PFSK-1 (cell line): ENCODE results near the gene PLEKHA6.

Experiments
- FOXP2 ChIP-seq: optimal IDR thresholded peaks from 2 replicates; pipeline ENCODE3; 2011; ENCODE audit warnings: borderline replicate concordance, control low read depth, inconsistent platforms; ENCODE audit not compliant: insufficient read depth; ENCODE audit errors: extremely low read length, extremely low read depth
- POLR2AphosphoS5 ChIP-seq: IDR thresholded peaks from 2 replicates; pipeline ENCODE4 v1.6.1; 2012; ENCODE audit warnings: low read depth, mild to moderate bottlenecking, control low read depth, low read length, moderate library complexity
- REST ChIP-seq, 2 experiments: IDR thresholded peaks; 2 replicates each; pipeline versions ENCODE4 v1.6.1 to v1.8.0; 2011 to 2012; ENCODE audit warnings: low read depth in 2 of 2, low read length in 2 of 2, control low read depth in 1 of 2, inconsistent platforms in 1 of 2, mild to moderate bottlenecking in 1 of 2, moderate library complexity in 1 of 2; ENCODE audit not compliant: insufficient read depth in 1 of 2
- SIN3A ChIP-seq: IDR thresholded peaks from 2 replicates; pipeline ENCODE4 v1.6.1; 2012; ENCODE audit warnings: mild to moderate bottlenecking, low read length, moderate library complexity, borderline replicate concordance; ENCODE audit not compliant: insufficient read depth
- TAF1 ChIP-seq: IDR thresholded peaks from 2 replicates; pipeline ENCODE4 v1.6.1; 2012; ENCODE audit warnings: low read length, control low read depth, borderline replicate concordance; ENCODE audit not compliant: insufficient read depth

The PLEKHA6 gene

GRCh38 chr1:204319027-204319426 is 40.7 kb downstream of the PLEKHA6 start:
- TF ChIP-seq REST (IDR thresholded peaks at IDR 0.05; ENCODE audit: insufficient read depth in 1 of 2, low read depth in 2 of 2, low read length in 2 of 2) = no peak
- no peak for TF ChIP-seq SIN3A
- TF ChIP-seq TAF1 = no peak
- TF ChIP-seq POLR2AphosphoS5 = no peak
- no peak for TF ChIP-seq FOXP2

GRCh38 chr1:204318324-204318723 is 41.4 kb downstream of the PLEKHA6 start:
- TF ChIP-seq REST (IDR thresholded peaks at IDR 0.05; ENCODE audit: insufficient read depth in 1 of 2, low read depth in 2 of 2, low read length in 2 of 2) (no peak), TAF1 (no peak), SIN3A (no peak), POLR2AphosphoS5 (no peak), FOXP2 (no peak)

GRCh38 chr1:204317170-204317569 is 42.6 kb downstream of the PLEKHA6 start:
- TF ChIP-seq SIN3A (no peak), POLR2AphosphoS5 (no peak), TAF1 (no peak), REST (IDR thresholded peaks at IDR 0.05; ENCODE audit: insufficient read depth in 1 of 2, low read depth in 2 of 2, low read length in 2 of 2) (no peak), FOXP2 (no peak)

GRCh38 chr1:204316164-204316563 is 43.6 kb downstream of the PLEKHA6 start:
- no peak for TF ChIP-seq SIN3A
- TF ChIP-seq POLR2AphosphoS5 = no peak
- TF ChIP-seq FOXP2 = no peak
- TF ChIP-seq REST (IDR thresholded peaks at IDR 0.05; ENCODE audit: insufficient read depth in 1 of 2, low read depth in 2 of 2, low read length in 2 of 2) = no peak
- no peak for TF ChIP-seq TAF1

- TF ChIP-seq TAF1 = no peak
- no peak for TF ChIP-seq POLR2AphosphoS5
- TF ChIP-seq FOXP2 = no peak
- TF ChIP-seq REST (IDR thresholded peaks at IDR 0.05; ENCODE audit: insufficient read depth in 1 of 2, low read depth in 2 of 2, low read length in 2 of 2) = no peak
- no peak for TF ChIP-seq SIN3A
These were observed 44.7 kb downstream of the PLEKHA6 start for GRCh38 chr1:204314893-204315658.
